Measurements from ENCODE around the gene D2HGDH. TPM values are rescaled to one million over a fixed set of nuclear protein-coding genes. Genes with fewer than 3 reads are reported as not detected.
"Not testable (repeated sequence)": the region's sequence is repeated elsewhere in the genome, so short reads cannot be mapped to it uniquely, and the experiment has no call there.

The D2HGDH gene
- total and polyA plus RNA-seq, 7 donors: 14.1 to 31.0 (median 20.3) TPM

DNA sequence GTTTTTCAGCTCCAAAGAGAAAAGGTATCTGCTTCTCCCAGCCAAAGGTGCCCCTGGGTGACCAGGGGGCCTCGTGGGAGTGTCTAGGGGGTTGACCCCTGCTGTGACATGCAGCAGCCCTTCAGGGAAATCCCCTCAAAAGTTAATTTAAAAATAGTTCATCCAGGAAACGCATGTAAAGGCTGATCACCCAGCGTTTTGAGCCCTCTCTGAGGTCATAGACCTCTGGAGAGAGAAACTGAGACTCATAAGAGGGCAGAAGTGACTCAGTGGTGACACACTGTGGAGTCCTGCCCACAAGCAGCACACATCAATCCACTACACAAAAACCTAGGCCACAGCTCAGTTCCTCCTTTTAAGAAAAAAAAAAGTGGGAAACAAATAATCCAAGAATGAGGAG is 54.1 kb downstream of the D2HGDH start:
- no peaks in the 10 kb centered on the region for H3K4me1 ChIP-seq
- no peak overlapping the region for H3K27ac ChIP-seq
- intact Hi-C loops (cut with DNase I): no loop called here
- ATAC-seq (no peak), DNase-seq (no peak)
- TF ChIP-seq, protein P1, sequence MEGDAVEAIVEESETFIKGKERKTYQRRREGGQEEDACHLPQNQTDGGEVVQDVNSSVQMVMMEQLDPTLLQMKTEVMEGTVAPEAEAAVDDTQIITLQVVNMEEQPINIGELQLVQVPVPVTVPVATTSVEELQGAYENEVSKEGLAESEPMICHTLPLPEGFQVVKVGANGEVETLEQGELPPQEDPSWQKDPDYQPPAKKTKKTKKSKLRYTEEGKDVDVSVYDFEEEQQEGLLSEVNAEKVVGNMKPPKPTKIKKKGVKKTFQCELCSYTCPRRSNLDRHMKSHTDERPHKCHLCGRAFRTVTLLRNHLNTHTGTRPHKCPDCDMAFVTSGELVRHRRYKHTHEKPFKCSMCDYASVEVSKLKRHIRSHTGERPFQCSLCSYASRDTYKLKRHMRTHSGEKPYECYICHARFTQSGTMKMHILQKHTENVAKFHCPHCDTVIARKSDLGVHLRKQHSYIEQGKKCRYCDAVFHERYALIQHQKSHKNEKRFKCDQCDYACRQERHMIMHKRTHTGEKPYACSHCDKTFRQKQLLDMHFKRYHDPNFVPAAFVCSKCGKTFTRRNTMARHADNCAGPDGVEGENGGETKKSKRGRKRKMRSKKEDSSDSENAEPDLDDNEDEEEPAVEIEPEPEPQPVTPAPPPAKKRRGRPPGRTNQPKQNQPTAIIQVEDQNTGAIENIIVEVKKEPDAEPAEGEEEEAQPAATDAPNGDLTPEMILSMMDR (IDR thresholded peaks at IDR 0.05): no peak
- WGBS, 3 donors: 40 to 50% (median 45%) methylated on average over 3 of the region's 3 CpGs
- H3K27me3 ChIP-seq (ENCODE audit: insufficient read depth in 3 of 3, low read length in 2 of 3): no peaks in the 10 kb centered on the region
- H3K9me3 ChIP-seq: no peaks in the 10 kb centered on the region
- H3K36me3 ChIP-seq (ENCODE audit: insufficient read depth in 1 of 2, low read depth in 1 of 2): no peaks in the 10 kb centered on the region
- no peak overlapping the region for H3K4me3 ChIP-seq

DNA sequence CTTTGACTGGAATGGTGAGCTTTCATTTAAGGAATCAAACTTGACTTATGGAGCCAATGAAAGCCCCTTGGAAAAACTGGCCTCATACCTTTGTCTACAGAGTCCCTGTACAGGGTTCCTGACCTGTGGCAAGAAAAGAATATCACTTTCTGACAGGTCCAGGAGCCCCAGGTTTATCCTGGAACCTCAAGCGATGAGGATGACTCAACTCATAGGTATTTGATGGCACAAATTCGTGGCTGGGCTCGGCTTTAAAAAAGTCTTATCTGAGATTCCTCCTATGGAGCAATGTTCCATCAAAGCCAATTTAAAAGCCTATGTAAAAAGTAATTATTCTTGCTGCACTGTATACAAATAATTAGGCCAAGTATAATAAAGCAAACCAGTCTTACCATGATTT is 57.0 kb downstream of the D2HGDH start:
- H3K27me3 ChIP-seq (ENCODE audit: insufficient read depth in 3 of 3, low read length in 2 of 3); H3K9me3 ChIP-seq; H3K4me1 ChIP-seq; DNase-seq; ATAC-seq; H3K36me3 ChIP-seq (ENCODE audit: insufficient read depth in 1 of 2, low read depth in 1 of 2); H3K4me3 ChIP-seq; H3K27ac ChIP-seq; intact Hi-C loops (cut with DNase I): not testable (repeated sequence)
- WGBS, 3 donors: 41 to 52% (median 47%) methylated on average over 3 of the region's 3 CpGs

DNA sequence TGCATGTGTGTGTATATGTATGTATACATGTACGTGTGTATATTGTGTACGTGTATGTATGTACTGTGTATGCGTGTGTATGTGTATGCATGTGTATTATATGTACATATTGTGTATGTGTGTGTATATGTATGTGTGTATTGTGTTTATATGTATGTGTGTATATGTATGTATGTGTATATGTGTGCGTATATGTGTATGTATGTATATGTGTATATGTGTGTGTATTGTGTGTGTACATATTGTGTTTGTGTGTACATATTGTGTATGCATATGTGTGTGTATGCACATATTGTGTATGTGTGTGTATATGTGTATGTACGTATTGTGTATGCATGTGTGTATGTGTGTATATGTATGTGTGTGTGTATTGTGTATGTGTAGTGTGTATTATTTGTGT is 59.0 kb downstream of the D2HGDH start:
- H3K4me1 ChIP-seq: no peaks in the 10 kb centered on the region
- ATAC-seq: no peak
- WGBS, 3 donors: 92 to 95% (median 93%) methylated on average over 5 of the region's 5 CpGs
- no peaks in the 10 kb centered on the region for H3K36me3 ChIP-seq (ENCODE audit: insufficient read depth in 1 of 2, low read depth in 1 of 2)
- no peak for DNase-seq
- H3K27me3 ChIP-seq (ENCODE audit: insufficient read depth in 3 of 3, low read length in 2 of 3): no peaks in the 10 kb centered on the region
- no peak overlapping the region for H3K27ac ChIP-seq
- no peak overlapping the region for H3K4me3 ChIP-seq
- TF ChIP-seq, protein P1 (IDR thresholded peaks at IDR 0.05): no peak
- no peaks in the 10 kb centered on the region for H3K9me3 ChIP-seq
- intact Hi-C loops (cut with DNase I): no loop called here

DNA sequence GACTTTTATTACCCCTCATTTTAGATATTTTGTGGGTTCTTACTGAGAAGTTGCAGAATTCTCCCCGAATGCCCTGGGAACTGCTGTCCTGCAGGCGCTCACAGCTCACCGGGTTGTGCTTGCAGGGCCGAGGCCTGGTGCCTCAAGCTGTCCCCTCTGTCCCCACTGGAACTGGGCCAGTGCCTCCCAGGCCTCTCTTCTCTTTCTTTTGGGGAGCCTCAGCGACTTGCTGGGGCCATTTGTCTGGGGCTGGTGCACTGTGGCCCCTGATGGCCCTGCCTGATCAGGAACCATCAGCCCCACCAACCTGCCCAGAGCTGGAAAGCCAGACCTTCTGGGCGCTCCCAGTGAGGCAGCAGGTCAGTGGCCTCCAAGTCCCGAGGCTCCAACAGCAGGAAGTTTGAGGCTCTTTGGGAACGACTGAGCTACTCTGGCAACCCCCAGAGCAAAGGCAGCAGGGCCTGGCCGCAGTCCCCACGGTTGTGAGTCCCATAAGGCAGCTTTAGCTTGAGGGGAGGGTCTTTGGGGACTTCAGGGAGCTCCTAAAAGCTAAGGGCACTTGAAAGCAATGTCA is 59.9 kb downstream of the D2HGDH start:
- 80 to 87% (median 81%) methylated on average over 10 of the region's 10 CpGs for WGBS, 3 donors
- Histone ChIP-seq H3K4me1 (no peaks in the 10 kb centered on the region), H3K27ac (no peak overlapping the region), H3K27me3 (ENCODE audit: insufficient read depth in 3 of 3, low read length in 2 of 3) (no peaks in the 10 kb centered on the region), H3K36me3 (ENCODE audit: insufficient read depth in 1 of 2, low read depth in 1 of 2) (no peaks in the 10 kb centered on the region), H3K9me3 (no peaks in the 10 kb centered on the region), H3K4me3 (no peak overlapping the region)
- DNase-seq (peak in 1 of 2 donors; percentile 6), ATAC-seq (no peak)
- intact Hi-C loops (cut with DNase I): no loop called here
- TF ChIP-seq, protein P1 (IDR thresholded peaks at IDR 0.05): no peak

DNA sequence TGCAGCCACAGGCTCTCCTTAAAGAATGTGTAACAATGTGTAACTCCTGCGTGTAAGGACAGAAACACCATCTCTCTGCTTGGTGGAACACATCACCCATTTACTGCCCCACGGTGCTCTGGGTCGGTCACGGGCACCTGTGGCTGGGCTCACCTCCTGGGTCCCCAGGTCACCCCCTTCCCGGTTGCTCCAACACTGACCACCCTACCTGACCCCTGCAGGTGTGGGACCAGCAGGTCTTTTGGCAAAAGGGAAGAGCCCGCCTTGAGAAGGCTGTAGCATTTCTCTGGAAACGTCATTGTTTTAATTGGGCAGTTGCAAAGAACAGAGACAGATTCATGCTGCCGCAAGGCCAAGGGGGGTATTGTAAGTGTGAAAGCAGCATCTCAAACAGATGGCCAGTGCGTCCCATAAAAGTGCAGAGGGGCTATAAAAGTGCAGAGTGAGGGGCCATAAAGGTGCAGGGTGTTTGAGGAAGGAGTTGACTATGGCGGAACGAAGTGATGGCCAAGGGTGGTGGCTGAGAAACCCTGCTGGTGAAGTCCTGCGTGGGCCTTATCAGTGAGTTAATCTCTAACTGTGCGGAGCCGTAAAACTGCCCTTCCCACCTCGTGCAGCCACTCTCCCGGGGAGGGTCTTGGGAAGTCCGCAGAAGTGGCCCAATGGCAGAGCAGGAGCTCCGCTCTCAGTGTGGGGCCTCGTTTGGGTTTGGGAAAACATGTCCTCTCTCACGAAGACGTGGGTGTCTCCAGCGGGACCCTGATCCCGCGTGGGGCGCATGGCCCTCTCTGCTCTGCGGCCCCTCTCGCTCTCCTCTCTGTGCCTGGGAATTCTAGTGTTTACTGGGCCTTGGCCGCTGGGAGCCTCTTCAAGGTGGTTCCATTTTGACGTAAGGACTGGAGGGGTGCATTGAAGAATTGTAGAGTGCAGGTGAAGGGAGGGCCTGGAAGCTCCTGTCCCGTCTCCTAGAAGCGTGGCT is 60.9 kb downstream of the D2HGDH start:
- H3K4me1 ChIP-seq: no peaks in the 10 kb centered on the region
- TF ChIP-seq, protein P1 (IDR thresholded peaks at IDR 0.05): no peak
- peak in 1 of 2 donors; percentile 5 for DNase-seq
- WGBS, 3 donors: 79 to 80% (median 80%) methylated on average over 31 of the region's 31 CpGs
- intact Hi-C loops (cut with DNase I): no loop called here
- no peak for ATAC-seq
- no peaks in the 10 kb centered on the region for H3K9me3 ChIP-seq
- no peak overlapping the region for H3K27ac ChIP-seq
- no peaks in the 10 kb centered on the region for H3K36me3 ChIP-seq (ENCODE audit: insufficient read depth in 1 of 2, low read depth in 1 of 2)
- H3K27me3 ChIP-seq (ENCODE audit: insufficient read depth in 3 of 3, low read length in 2 of 3): no peaks in the 10 kb centered on the region
- H3K4me3 ChIP-seq: no peak overlapping the region

Measured in psoas muscle (tissue), 8 donors.